ENCODE data around the gene DHRS4L2.

DNA sequence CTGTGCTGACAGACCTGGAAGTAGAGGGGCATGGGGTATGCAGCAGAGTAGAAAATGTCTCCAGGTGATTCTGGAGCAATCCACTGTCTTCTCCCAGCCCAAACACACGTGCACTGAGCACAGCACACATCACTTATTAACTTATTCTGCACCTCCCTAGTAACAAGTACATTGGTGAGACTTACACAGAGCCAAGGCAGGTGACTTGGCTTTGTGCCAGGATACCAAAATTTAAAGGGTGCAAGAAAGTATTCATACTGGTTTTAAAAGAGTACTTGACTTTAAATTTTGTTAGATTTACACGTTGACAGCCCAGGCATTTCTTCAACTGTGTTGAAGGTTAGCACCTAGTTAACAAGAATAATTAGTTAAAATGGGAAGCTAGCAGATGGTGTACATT lies 52.0 kb downstream of the DHRS4L2 start:
- no peak for TF ChIP-seq CTCF (IDR thresholded peaks at IDR 0.05)
- TF ChIP-seq POLR2A (IDR thresholded peaks at IDR 0.05; ENCODE audit: low read depth): no peak
- no peak for TF ChIP-seq POLR2AphosphoS5 (IDR thresholded peaks at IDR 0.05)
